GM12892 (cell line): ENCODE measurements around the gene IFNA14.

Experiments used
- POLR2A ChIP-seq: IDR thresholded peaks from 2 replicates; pipeline ENCODE4 v1.6.1; 2011; ENCODE audit warnings: low read depth, low read length, control low read depth
- POLR2AphosphoS5 ChIP-seq: IDR thresholded peaks from 2 replicates; pipeline ENCODE4 v1.6.1; 2011; ENCODE audit warnings: low read depth, low read length, control low read depth
- TAF1 ChIP-seq: IDR thresholded peaks from 2 replicates; pipeline ENCODE4 v1.6.1; 2011; ENCODE audit warnings: low read depth, mild to moderate bottlenecking, control low read depth, low read length, borderline replicate concordance

- TF ChIP-seq POLR2A = no peak
- TF ChIP-seq POLR2AphosphoS5 = no peak
- TF ChIP-seq TAF1 = no peak
These were observed 25.8 kb upstream of the IFNA14 start for GRCh38 chr9:21265421-21266189.
